ENCODE data around the gene PCBP3. TPM values are rescaled to one million over a fixed set of nuclear protein-coding genes. Genes with fewer than 3 reads are reported as not detected.

The PCBP3 gene
- total and polyA plus RNA-seq, 2 of the 13 experiments (the other 11 are each of a cell fraction or from before 2014, with no cell fraction given): not detected

- TF ChIP-seq NONO (IDR thresholded peaks at IDR 0.05): no peak
- TF ChIP-seq NONO (CRISPR knock-in tag; conservative IDR thresholded peaks at IDR 0.05): no peak
- TF ChIP-seq MEIS2 (CRISPR knock-in tag; IDR thresholded peaks at IDR 0.05): no peak
- no peak for TF ChIP-seq GMEB2 (CRISPR knock-in tag; IDR thresholded peaks at IDR 0.05; ENCODE audit: low read depth)
- no peak for TF ChIP-seq REXO4 (CRISPR knock-in tag; IDR thresholded peaks at IDR 0.05; ENCODE audit: borderline replicate concordance)
- peak; percentile 53; the same call in 1 of the 2 replicates for TF ChIP-seq GABPB1 (CRISPR knock-in tag; IDR thresholded peaks at IDR 0.05)
- no peak for TF ChIP-seq HMGA1 (CRISPR knock-in tag; conservative IDR thresholded peaks at IDR 0.05)
- no peak for TF ChIP-seq ZSCAN25 (CRISPR knock-in tag; IDR thresholded peaks at IDR 0.05)
- TF ChIP-seq RAD21 (CRISPR knock-in tag; IDR thresholded peaks at IDR 0.05): no peak
- no peak for TF ChIP-seq PHF8 (CRISPR knock-in tag; IDR thresholded peaks at IDR 0.05)
- no peak for TF ChIP-seq HNF4A (CRISPR knock-in tag; IDR thresholded peaks at IDR 0.05)
- TF ChIP-seq CENPX (CRISPR knock-in tag; IDR thresholded peaks at IDR 0.05): no peak
- TF ChIP-seq ZNF572 (CRISPR knock-in tag; IDR thresholded peaks at IDR 0.05): no peak
- no peak for TF ChIP-seq ZNF317 (CRISPR knock-in tag; IDR thresholded peaks at IDR 0.05)
- no peak for TF ChIP-seq ZNF292 (CRISPR knock-in tag; IDR thresholded peaks at IDR 0.05; ENCODE audit: borderline replicate concordance, low read depth)
- no peak for TF ChIP-seq TRAFD1 (CRISPR knock-in tag; IDR thresholded peaks at IDR 0.05; ENCODE audit: borderline replicate concordance)
- TF ChIP-seq HOXA5 (CRISPR knock-in tag; IDR thresholded peaks at IDR 0.05): no peak
- no peak for TF ChIP-seq RBM22 (optimal IDR thresholded peaks at IDR 0.05; ENCODE audit: low read length)
- peak; percentile 23; the same call in 1 of the 2 replicates for TF ChIP-seq NR2C2 (CRISPR knock-in tag; IDR thresholded peaks at IDR 0.05; ENCODE audit: borderline replicate concordance)
- TF ChIP-seq ARID4A (CRISPR knock-in tag; IDR thresholded peaks at IDR 0.05; ENCODE audit: borderline replicate concordance): 0 out of 2 replicates have a peak, but pooled peaks have one; percentile 4
These were observed 329.4 kb downstream of the PCBP3 start (continued) for GRCh38 chr21:45972716-45973474.

Data from HepG2 (cell line).